GM12892 (cell line): ENCODE measurements around the gene DAB2IP.

Experiments
- DNase-seq: peaks from one replicate; pipeline ENCODE4 v3.0.0; 2011; ENCODE audit not compliant: insufficient read length
- FAIRE-seq: peaks from 2 replicates; lab custom pipeline; 2011; peaks lifted over from hg19 to GRCh38; lab: Jason Lieb, UNC
- POLR2A ChIP-seq: IDR thresholded peaks from 2 replicates; pipeline ENCODE4 v1.6.1; 2011; ENCODE audit warnings: low read depth, low read length, control low read depth
- POLR2AphosphoS5 ChIP-seq: IDR thresholded peaks from 2 replicates; pipeline ENCODE4 v1.6.1; 2011; ENCODE audit warnings: low read depth, low read length, control low read depth
- TAF1 ChIP-seq: IDR thresholded peaks from 2 replicates; pipeline ENCODE4 v1.6.1; 2011; ENCODE audit warnings: low read depth, mild to moderate bottlenecking, control low read depth, low read length, borderline replicate concordance

Gene DAB2IP

DNA sequence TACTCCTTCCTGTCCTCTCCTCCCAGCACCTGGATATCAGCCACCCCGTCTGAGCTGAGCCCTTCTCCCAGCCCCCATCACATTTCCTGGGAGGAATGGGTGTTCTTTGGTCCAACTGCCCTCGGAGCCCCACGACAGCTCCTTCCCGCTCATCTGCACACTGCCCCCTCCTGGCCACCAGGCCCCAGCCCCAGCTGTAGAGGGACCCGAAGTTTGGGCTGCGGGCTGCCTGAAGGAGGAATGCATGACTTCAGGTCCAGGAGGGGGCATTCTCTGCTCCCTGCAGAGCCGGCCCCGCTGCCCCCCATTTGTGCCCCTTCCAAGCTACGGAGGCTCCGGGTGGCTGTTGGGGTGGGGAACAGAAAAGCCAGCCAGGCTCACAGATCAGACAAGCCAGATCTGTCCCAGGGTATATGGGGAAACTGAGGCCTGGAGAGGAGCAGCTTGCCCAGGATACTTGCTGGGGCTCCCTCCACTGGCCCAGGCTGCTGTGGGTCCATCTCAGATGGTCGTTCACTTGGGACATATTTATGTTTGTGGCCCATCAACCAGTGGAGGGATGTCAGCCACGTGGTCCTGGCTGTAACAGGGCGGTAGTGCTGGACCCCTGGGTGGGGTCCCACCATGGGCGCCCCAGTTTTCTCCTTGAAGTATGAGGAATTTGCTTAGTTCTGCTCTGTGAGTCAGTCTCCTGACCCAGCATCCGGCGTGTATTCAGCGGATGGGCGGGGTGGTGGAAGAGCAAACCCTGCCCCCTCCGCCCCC, 33.1 kb downstream of the DAB2IP start:
- no peak for TF ChIP-seq POLR2A
- TF ChIP-seq TAF1 = no peak
- TF ChIP-seq POLR2AphosphoS5 = no peak
- peak; percentile 48 for DNase-seq
- peak; percentile 21 for FAIRE-seq

DNA sequence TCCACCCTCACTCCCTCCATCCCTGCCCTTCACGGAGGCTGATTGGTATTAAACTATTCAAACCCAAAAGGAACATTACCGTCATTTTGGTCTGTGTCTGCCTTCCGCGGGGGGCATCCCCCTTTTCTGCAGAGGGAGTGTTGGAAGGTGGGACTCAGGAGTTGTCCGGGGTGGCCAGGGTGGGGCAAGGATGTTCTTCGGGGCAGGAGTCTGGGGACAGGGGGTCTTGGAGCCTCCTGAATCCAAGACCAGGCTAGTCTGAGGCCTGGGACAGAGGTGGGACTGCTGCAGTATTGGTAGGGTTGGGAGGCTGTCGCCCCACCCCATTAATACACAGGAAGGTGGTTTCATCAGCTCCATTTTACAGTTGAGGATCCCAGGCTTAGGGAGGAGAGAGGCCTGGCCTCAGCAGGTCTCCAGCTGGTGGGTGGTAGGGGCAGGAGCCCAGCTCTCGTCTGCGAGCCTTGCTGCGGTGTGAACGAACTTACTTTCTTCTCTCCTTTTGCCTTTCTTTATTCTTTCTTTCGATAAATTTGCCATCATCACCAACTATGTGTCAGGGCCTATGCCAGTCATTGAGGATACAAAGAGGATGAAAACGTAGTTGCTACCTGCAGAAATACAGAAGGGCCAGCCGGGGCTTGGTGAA, 33.8 kb downstream of the DAB2IP start:
- no peak for DNase-seq
- no peak for FAIRE-seq
- no peak for TF ChIP-seq POLR2A
- no peak for TF ChIP-seq TAF1
- no peak for TF ChIP-seq POLR2AphosphoS5

DNA sequence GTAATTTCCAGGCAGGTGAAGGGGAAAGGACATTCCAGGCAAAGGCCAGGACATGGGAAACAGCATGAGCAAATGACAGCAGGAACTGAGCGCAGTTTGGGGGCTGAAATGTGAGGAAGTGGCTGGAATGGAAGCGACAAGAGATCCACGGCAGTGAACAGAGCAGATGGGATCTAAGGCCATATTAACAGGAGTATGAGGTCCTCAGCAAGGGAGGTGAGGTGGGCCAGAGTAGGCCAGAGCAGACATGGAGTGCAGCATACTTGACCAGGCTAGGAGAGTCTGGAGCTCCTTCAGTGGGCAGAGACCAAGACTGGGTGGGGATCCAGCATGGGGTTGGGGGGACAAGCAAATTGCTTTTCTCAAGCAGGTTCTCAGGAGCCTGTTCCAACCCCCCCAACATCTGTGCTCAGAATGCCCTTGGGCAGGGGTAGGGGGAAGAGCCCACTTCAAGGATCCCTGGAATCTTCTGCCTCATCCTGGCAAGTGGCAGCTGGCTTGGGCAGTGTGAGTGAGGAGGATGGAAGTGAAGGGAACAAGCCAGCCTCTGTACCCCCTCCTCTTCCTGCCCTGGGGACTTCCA, 34.5 kb downstream of the DAB2IP start:
- no peak for FAIRE-seq
- DNase-seq = no peak
- TF ChIP-seq POLR2A (no peak), TAF1 (no peak), POLR2AphosphoS5 (no peak)

DNA sequence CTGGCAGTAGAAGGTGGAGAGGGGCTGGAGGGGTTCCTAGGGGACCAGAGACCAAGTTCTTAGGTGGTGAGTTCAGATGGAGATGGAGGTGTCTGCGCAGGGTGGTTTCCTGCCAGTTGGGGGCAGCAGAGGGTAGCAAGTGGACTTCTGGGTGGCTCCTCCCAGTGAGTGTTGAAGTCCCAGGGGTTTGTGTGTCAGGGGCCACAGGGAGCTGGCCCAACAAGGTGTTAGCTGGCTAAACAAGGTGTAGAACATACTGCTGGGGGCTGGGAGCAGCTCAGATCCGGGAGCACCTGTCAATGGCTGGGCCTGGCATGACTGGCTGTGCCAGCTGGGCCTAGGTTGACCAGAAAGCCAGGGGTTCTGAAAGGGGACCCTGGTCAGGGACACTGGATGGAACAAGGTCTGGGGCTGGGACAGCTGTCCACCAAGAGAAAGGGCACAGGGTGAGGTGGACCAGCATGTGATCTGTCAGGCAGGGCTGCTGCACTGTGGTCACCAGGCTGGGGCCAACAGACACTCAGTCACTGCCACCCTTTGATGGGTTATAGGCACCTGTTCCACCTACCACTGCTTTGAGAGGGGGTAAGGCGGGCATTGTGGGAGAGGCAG, 35.6 kb downstream of the DAB2IP start:
- DNase-seq (peak; percentile 70), FAIRE-seq (peak; percentile 92)
- TF ChIP-seq TAF1 (no peak), POLR2A (no peak), POLR2AphosphoS5 (no peak)

DNA sequence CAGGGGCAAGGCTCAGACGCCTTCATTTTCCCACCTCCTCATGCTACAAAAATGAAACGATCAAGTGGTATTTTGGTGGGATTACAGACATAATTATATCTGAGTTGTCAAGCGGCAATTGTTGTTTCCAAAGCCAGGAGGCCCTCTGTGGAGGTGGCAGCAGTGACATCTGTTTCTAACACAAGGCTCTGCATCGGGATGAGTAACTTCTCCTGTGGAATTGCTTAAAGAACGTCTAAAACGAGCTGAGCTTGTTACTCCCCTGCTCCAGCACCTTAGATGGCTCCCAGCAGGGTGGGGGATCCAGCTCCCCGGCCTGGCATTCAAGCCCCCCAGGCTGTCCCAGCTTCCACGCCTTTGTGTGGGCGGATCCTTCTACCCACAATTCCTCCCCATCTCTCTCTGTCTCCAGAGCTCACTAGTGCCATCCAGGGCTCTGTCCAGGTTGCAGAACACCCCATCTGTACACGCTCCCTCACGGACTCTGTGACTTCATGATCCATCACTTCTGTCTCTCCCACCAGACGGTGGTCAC, 36.8 kb downstream of the DAB2IP start:
- TF ChIP-seq POLR2AphosphoS5 (no peak), POLR2A (no peak), TAF1 (no peak)
- FAIRE-seq (no peak), DNase-seq (no peak)

DNA sequence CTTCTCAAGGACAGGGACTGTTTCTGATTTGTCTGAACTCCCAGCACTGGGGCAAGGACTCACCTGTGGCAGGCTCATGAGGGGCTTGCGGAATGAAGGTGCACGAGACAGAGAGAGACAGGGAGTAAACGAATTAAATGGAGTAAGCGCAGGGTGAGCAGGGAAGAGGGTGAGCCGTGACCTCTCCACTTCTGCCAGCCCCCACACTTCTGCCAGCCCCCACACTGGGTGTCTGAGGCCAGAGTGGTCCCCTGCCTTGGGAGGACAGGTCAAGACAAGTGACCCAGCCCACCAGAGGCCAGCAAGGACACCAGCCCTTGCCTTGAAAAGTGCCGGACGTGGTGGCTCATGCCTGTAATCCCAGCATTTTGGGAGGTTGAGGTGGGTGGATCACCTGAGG, 37.2 kb downstream of the DAB2IP start:
- DNase-seq (no peak), FAIRE-seq (no peak)
- TF ChIP-seq TAF1 = no peak
- no peak for TF ChIP-seq POLR2A
- no peak for TF ChIP-seq POLR2AphosphoS5

DNA sequence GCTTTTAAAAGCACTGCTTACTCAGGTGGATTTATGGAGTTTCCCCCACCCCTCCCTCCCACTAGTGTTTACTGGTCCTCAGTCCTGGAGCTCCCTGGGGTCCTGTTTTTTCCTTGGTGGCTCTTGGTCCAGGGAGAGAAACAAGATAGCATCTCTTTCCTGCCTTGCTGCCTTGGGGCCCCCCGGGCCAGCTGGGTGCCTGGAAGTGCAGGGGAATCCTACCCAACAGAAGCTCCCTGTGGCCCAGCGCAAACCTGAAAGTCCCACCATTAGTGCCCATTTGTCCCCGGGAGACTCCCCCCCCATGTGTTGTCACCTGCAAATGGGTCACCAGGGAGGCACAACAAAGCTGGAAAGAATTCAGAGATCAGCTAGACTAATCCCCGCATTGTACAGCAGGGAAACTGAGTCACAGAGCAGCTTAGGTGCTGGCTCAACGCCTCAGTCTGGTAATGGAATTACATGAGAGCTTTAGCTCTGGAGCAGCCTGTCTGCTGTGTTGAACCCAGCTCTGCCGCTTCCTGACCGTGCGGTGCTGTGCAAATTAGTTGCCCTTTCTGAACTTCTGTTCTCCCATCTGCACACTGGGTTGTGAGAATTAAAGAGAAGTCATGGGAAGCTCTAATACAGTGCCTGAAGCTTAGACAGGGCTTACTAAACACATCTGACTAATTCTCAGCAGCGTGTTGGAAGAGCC, 38.2 kb downstream of the DAB2IP start:
- FAIRE-seq (no peak), DNase-seq (no peak)
- TF ChIP-seq POLR2AphosphoS5 (no peak), TAF1 (no peak), POLR2A (no peak)

DNA sequence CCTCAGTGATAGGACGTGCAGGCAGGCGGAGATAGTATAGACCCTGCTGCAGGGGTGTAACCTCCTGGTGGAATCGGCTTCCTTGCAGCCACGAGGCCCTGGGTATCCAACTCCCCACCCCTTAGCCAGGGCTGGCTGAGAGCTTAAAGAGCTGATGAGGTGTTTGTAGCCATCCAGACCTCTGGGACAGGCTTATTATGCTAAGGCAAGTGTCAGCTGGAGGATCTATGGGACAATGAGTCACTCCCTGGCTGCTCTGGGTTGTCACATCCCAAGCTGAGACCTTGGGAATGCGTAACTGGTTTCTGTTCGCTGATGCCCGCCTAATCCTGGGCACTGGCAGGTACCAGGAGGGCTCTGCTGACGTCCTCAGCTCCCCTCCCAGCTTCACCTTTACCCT, 38.9 kb downstream of the DAB2IP start:
- DNase-seq (no peak), FAIRE-seq (no peak)
- TF ChIP-seq POLR2AphosphoS5 (no peak), POLR2A (no peak), TAF1 (no peak)

DNA sequence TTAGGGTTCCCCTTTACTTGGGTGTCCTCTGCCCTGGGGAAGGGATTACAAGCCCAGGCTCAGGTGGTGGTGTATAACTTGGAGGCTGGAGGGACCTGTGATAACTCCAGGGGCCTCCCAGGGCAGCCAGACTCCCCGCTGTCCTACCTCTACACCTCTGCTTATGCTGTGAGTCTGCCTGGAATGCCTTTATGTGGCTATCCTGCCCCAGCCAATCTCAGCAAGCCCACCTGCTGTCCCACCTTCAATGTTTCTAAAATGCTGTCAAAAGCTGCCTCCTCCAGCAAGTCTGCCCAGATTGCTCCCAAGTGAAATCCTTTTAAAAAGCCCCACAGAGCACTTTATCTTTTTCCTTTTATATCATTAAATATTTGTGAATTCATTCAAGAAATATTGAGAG, 39.3 kb downstream of the DAB2IP start:
- FAIRE-seq = no peak
- no peak for DNase-seq
- TF ChIP-seq POLR2AphosphoS5 (no peak), POLR2A (no peak), TAF1 (no peak)

DNA sequence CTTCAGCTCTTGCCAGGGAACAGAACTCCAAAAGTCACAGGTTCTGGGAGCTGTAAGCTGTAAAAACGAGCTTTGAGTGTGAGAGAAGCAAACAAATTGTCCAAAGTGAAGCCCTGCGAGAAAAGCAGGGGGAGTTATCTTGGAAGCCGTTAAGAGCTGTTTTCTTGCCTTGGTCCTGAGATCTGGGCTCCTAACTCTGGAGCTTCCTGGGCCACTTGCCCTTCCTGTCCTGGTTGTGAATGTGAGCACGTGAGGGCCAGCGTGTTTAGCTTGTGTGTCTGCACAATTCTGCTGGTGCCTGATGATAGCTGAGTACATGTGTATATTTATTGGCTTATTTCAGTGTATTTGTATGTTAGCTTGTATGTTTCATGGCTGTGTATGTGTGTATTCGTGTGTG, 40.5 kb downstream of the DAB2IP start:
- no peak for FAIRE-seq
- DNase-seq = no peak
- no peak for TF ChIP-seq POLR2AphosphoS5
- TF ChIP-seq TAF1 = no peak
- no peak for TF ChIP-seq POLR2A
